ENCODE results near the gene FBXW4.

DNA sequence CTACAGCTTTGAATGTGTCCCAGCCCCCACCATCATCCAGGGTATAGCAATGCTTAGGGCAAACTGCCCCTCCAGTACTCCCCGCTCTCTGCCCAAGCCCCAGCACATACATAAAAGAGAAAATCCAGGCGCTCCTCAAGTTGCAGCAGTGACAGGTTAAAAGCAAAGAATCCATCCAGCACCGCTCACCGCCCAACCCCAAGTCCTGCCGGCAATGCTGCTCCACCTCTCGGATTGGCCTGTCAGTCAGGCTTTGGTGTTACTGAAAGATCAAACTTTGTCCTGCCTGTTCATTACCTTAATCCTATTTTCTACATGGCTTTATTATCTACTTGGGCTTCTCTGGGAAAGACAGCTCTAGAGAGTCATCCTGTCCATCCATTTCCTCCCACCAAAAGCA is 75.0 kb downstream of the FBXW4 start:
- TF ChIP-seq POLR2A (IDR thresholded peaks at IDR 0.05): no peak
- TF ChIP-seq, protein P1, sequence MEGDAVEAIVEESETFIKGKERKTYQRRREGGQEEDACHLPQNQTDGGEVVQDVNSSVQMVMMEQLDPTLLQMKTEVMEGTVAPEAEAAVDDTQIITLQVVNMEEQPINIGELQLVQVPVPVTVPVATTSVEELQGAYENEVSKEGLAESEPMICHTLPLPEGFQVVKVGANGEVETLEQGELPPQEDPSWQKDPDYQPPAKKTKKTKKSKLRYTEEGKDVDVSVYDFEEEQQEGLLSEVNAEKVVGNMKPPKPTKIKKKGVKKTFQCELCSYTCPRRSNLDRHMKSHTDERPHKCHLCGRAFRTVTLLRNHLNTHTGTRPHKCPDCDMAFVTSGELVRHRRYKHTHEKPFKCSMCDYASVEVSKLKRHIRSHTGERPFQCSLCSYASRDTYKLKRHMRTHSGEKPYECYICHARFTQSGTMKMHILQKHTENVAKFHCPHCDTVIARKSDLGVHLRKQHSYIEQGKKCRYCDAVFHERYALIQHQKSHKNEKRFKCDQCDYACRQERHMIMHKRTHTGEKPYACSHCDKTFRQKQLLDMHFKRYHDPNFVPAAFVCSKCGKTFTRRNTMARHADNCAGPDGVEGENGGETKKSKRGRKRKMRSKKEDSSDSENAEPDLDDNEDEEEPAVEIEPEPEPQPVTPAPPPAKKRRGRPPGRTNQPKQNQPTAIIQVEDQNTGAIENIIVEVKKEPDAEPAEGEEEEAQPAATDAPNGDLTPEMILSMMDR (IDR thresholded peaks at IDR 0.05): no peak
